Body of pancreas (tissue), 4 donors: Measurements from ENCODE around the gene CALML3.

Source experiments
- CTCF ChIP-seq, 7 experiments: fragments of 450-650 bp in 4 of 7; fragments of 200-600 bp in 3 of 7; sonication (generic) in 3 of 7; IDR thresholded peaks; one replicate each; pipeline ENCODE4 v1.5.1; 2016 to 2019; ENCODE audit warnings: antibody characterized with exemption in 7 of 7
- POLR2A ChIP-seq, 3 donors: fragments of 450-650 bp; IDR thresholded peaks; one replicate each; pipeline ENCODE4 v1.6.1; 2016; ENCODE audit warnings: antibody characterized with exemption in 3 of 3, mild to moderate bottlenecking in 2 of 3

GRCh38 chr10:5530412-5530806 is 5.6 kb downstream of the CALML3 start:
- TF ChIP-seq CTCF (IDR thresholded peaks at IDR 0.05) (no peak), POLR2A (IDR thresholded peaks at IDR 0.05) (no peak)
